VCaP (cell line): ENCODE data around the gene MAPK1.

Experiments used
- H3K27ac ChIP-seq: fragments of 450-650 bp; 2 replicates; pipeline ENCODE4 v1.5.1; 2017
- CTCF ChIP-seq: fragments of 450-650 bp; conservative IDR thresholded peaks from 2 replicates; pipeline ENCODE4 v1.5.1; 2017; ENCODE audit warnings: mild to moderate bottlenecking, moderate library complexity

Gene MAPK1

GRCh38 chr22:21868651-21869050 is 1.2 kb upstream of the MAPK1 start:
- no peak overlapping the region for H3K27ac ChIP-seq
- no peak for TF ChIP-seq CTCF

- TF ChIP-seq CTCF: no peak
- peak overlapping the region; percentile 84 for H3K27ac ChIP-seq
These were observed 465 bp downstream of the MAPK1 start for GRCh38 chr22:21866833-21867527.

GRCh38 chr22:21865041-21865440 is 2.4 kb downstream of the MAPK1 start:
- H3K27ac ChIP-seq: no peak overlapping the region
- TF ChIP-seq CTCF: no peak

GRCh38 chr22:21862386-21863245 is 4.8 kb downstream of the MAPK1 start:
- H3K27ac ChIP-seq: no peak overlapping the region
- no peak for TF ChIP-seq CTCF

- H3K27ac ChIP-seq: no peak overlapping the region
- TF ChIP-seq CTCF: no peak
These were observed 5.6 kb downstream of the MAPK1 start for GRCh38 chr22:21861851-21862250.

- TF ChIP-seq CTCF: no peak
- no peak overlapping the region for H3K27ac ChIP-seq
These were observed 6.1 kb downstream of the MAPK1 start for GRCh38 chr22:21861264-21861848.

- no peak for TF ChIP-seq CTCF
- H3K27ac ChIP-seq: no peak overlapping the region
These were observed 6.9 kb downstream of the MAPK1 start for GRCh38 chr22:21860491-21861039.
